Measurements from ENCODE around the gene ATP9A. TPM values are rescaled to one million over a fixed set of nuclear protein-coding genes. Genes with fewer than 3 reads are reported as not detected.

Gene ATP9A
- total and polyA plus RNA-seq, 2 of the 8 experiments (the other 6 are each of a cell fraction or from before 2014, with no cell fraction given): 5.0 to 6.4 TPM

DNA sequence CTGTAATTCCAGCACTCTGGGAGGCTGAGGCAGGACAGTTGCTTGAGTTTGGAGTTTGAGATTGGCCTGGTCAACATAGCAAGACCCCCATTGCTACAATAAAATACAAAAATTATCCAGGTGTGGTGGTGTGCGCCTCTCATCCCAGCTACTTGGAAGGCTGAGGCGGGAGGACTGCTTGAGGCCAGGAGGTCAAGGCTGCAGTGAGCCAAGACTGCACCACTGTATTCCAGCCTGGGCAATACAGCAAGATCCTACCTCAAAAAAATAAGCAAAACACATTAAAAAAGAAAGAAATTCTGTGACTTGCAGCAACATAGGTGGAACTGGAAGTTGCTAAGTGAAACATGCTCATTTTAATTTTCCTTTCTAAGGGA, 119.6 kb downstream of the ATP9A start:
- H3K79me2 ChIP-seq (ENCODE audit: control insufficient read depth in 1 of 2, insufficient read depth in 2 of 2, low read length in 2 of 2): no peaks in the 10 kb centered on the region
- H3K79me1 ChIP-seq (ENCODE audit: low read depth, low read length): no peaks in the 10 kb centered on the region
- no peak overlapping the region for H2AFZ ChIP-seq (ENCODE audit: low read length)
- ChIA-PET CTCF (ENCODE audit: partially characterized antibody) (interaction anchor here (1.6 kb wide), 1 partner anchor 396 kb away, joined by 4 read pairs; no protein-coding TSS in a partner anchor), POLR2A (ENCODE audit: partially characterized antibody) (no interaction called here)
- no peak overlapping the region for H3K18ac ChIP-seq (ENCODE audit: extremely low read depth, low read length)
- no peak overlapping the region for H3K23ac ChIP-seq (ENCODE audit: insufficient read length)
- H2BK12ac ChIP-seq (ENCODE audit: low read depth, low read length): no peak overlapping the region
- H4K20me1 ChIP-seq (replicated peaks in 1 of 2; ENCODE audit: control insufficient read depth in 1 of 2, insufficient read depth in 2 of 2, low read length in 2 of 2): no peaks in the 10 kb centered on the region
- no peak overlapping the region for H2BK5ac ChIP-seq (ENCODE audit: low read depth, low read length)
- FAIRE-seq (no peak), DNase-seq (ENCODE audit: low read depth in 1 of 2, low spot score in 2 of 2) (no peak)
- H3K9me3 ChIP-seq (ENCODE audit: insufficient read depth in 2 of 2, low read depth in 1 of 2, low read length in 1 of 2): no peaks in the 10 kb centered on the region
- no peak overlapping the region for H2BK15ac ChIP-seq (ENCODE audit: low read length)
- no peak overlapping the region for H2BK20ac ChIP-seq (ENCODE audit: low read length)
- H3K4ac ChIP-seq (replicated peaks; ENCODE audit: insufficient read length, low read depth, low read length): no peak overlapping the region
- WGBS, 2 experiments (ENCODE audit: extremely low coverage in 1 of 2, insufficient coverage in 1 of 2, insufficient read length in 1 of 2, insufficient replicate concordance in 2 of 2, low coverage in 1 of 2, low lambda C conversion rate in 2 of 2, missing lambda C conversion rate in 1 of 2): 95% methylated on average over 2 of the region's 2 CpGs; no CpG with 5 or more reads in 1 of the 2 experiments
- no peak overlapping the region for H4K5ac ChIP-seq (ENCODE audit: insufficient read length, low read depth, low read length)
- H2AK5ac ChIP-seq (ENCODE audit: low read depth, low read length): no peak overlapping the region
- no peaks in the 10 kb centered on the region for H3K36me3 ChIP-seq (ENCODE audit: control insufficient read depth in 2 of 4, insufficient read depth in 4 of 4, low read length in 3 of 4)
- no peak overlapping the region for H3K56ac ChIP-seq (replicated peaks; ENCODE audit: insufficient read length, low read depth, low read length)
- H3K4me1 ChIP-seq (replicated peaks in 1 of 4; ENCODE audit: control insufficient read depth in 3 of 4, insufficient read depth in 4 of 4, low read length in 3 of 4): no peaks in the 10 kb centered on the region
- H3K27me3 ChIP-seq (replicated peaks in 1 of 4; ENCODE audit: control insufficient read depth in 3 of 4, extremely low read depth in 1 of 4, insufficient read depth in 3 of 4, low read length in 3 of 4): no peaks in the 10 kb centered on the region
- H3K9ac ChIP-seq (replicated peaks in 1 of 4; ENCODE audit: extremely low read depth in 1 of 4, low read depth in 3 of 4, low read length in 3 of 4): no peak overlapping the region
- H3K4me2 ChIP-seq (ENCODE audit: insufficient read depth in 1 of 2, low read depth in 2 of 2, low read length in 2 of 2): no peak overlapping the region
- H3K27ac ChIP-seq (ENCODE audit: low read depth, low read length): no peak overlapping the region
- H4K8ac ChIP-seq (ENCODE audit: extremely low read depth, insufficient read depth, low read length): no peak overlapping the region
- no peak overlapping the region for H3K4me3 ChIP-seq (ENCODE audit: extremely low read depth in 1 of 4, insufficient read depth in 2 of 4, low read depth in 3 of 4, low read length in 4 of 4)
- no peaks in the 10 kb centered on the region for H3K23me2 ChIP-seq (ENCODE audit: low read depth, low read length)
- no peak overlapping the region for H4K91ac ChIP-seq (replicated peaks; ENCODE audit: insufficient read length, low read length)
- no peak overlapping the region for H3K14ac ChIP-seq (ENCODE audit: insufficient read length)
- no peak overlapping the region for H2BK120ac ChIP-seq (replicated peaks; ENCODE audit: low read depth, low read length)
- TF ChIP-seq, protein P1, sequence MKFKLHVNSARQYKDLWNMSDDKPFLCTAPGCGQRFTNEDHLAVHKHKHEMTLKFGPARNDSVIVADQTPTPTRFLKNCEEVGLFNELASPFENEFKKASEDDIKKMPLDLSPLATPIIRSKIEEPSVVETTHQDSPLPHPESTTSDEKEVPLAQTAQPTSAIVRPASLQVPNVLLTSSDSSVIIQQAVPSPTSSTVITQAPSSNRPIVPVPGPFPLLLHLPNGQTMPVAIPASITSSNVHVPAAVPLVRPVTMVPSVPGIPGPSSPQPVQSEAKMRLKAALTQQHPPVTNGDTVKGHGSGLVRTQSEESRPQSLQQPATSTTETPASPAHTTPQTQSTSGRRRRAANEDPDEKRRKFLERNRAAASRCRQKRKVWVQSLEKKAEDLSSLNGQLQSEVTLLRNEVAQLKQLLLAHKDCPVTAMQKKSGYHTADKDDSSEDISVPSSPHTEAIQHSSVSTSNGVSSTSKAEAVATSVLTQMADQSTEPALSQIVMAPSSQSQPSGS (IDR thresholded peaks at IDR 0.05; ENCODE audit: low read length): no peak
- TF ChIP-seq RXRA (IDR thresholded peaks at IDR 0.05; ENCODE audit: insufficient read depth, low read depth, low read length) (no peak), CBX5 (IDR thresholded peaks at IDR 0.05; ENCODE audit: low read depth, low read length) (no peak), SIN3A (conservative IDR thresholded peaks at IDR 0.05 in 1 of 2, IDR thresholded peaks at IDR 0.05 in 1 of 2; ENCODE audit: low read depth in 1 of 2, low read length in 2 of 2) (no peak), CHD2 (IDR thresholded peaks at IDR 0.05; ENCODE audit: low read length) (no peak), TCF12 (IDR thresholded peaks at IDR 0.05; ENCODE audit: low read depth, low read length) (no peak)

Measured in H1 (cell line).